Measurements from ENCODE around the gene SMCO4.

Gene SMCO4

GRCh38 chr11:93528757-93529645 is 14.2 kb downstream of the SMCO4 start:
- no peaks in the 10 kb centered on the region for H3K27me3 ChIP-seq (ENCODE audit: control insufficient read depth, insufficient read depth, low read length)
- peaks cover 1% of the 10 kb centered on the region for H3K4me1 ChIP-seq (ENCODE audit: control insufficient read depth, insufficient read depth, low read length)
- no peaks in the 10 kb centered on the region for H3K36me3 ChIP-seq (ENCODE audit: control insufficient read depth, insufficient read depth, low read length)
- DNase-seq (ENCODE audit: low read depth, low spot score): no peak
- no CpG with 5 or more reads among the region's 10 CpGs for WGBS (ENCODE audit: insufficient coverage, insufficient read length)
- H3K4me3 ChIP-seq (ENCODE audit: low read length): no peak overlapping the region
- H3K27ac ChIP-seq (ENCODE audit: low read length): no peak overlapping the region
- H3K9me3 ChIP-seq (ENCODE audit: control insufficient read depth, insufficient read depth, low read length): no peaks in the 10 kb centered on the region

GRCh38 chr11:93528252-93528651 is 14.9 kb downstream of the SMCO4 start:
- Histone ChIP-seq H3K27ac (ENCODE audit: low read length) (no peak overlapping the region), H3K27me3 (ENCODE audit: control insufficient read depth, insufficient read depth, low read length) (no peaks in the 10 kb centered on the region), H3K4me1 (ENCODE audit: control insufficient read depth, insufficient read depth, low read length) (peaks cover 1% of the 10 kb centered on the region), H3K36me3 (ENCODE audit: control insufficient read depth, insufficient read depth, low read length) (no peaks in the 10 kb centered on the region), H3K4me3 (ENCODE audit: low read length) (no peak overlapping the region), H3K9me3 (ENCODE audit: control insufficient read depth, insufficient read depth, low read length) (no peaks in the 10 kb centered on the region)
- no peak for DNase-seq (ENCODE audit: low read depth, low spot score)
- no CpG with 5 or more reads among the region's 4 CpGs for WGBS (ENCODE audit: insufficient coverage, insufficient read length)

GRCh38 chr11:93526641-93527583 is 16.3 kb downstream of the SMCO4 start:
- Histone ChIP-seq H3K4me3 (ENCODE audit: low read length) (no peak overlapping the region), H3K4me1 (ENCODE audit: control insufficient read depth, insufficient read depth, low read length) (peaks cover 3% of the 10 kb centered on the region), H3K9me3 (ENCODE audit: control insufficient read depth, insufficient read depth, low read length) (no peaks in the 10 kb centered on the region), H3K36me3 (ENCODE audit: control insufficient read depth, insufficient read depth, low read length) (no peaks in the 10 kb centered on the region), H3K27ac (ENCODE audit: low read length) (no peak overlapping the region), H3K27me3 (ENCODE audit: control insufficient read depth, insufficient read depth, low read length) (no peaks in the 10 kb centered on the region)
- WGBS (ENCODE audit: insufficient coverage, insufficient read length): no CpG with 5 or more reads among the region's 8 CpGs
- no peak for DNase-seq (ENCODE audit: low read depth, low spot score)

- H3K4me1 ChIP-seq (ENCODE audit: control insufficient read depth, insufficient read depth, low read length): peaks cover 3% of the 10 kb centered on the region
- DNase-seq (ENCODE audit: low read depth, low spot score): no peak
- H3K4me3 ChIP-seq (ENCODE audit: low read length): no peak overlapping the region
- no peaks in the 10 kb centered on the region; the same call in 1 of the 2 replicates for H3K36me3 ChIP-seq (ENCODE audit: control insufficient read depth, insufficient read depth, low read length)
- H3K27me3 ChIP-seq (ENCODE audit: control insufficient read depth, insufficient read depth, low read length): no peaks in the 10 kb centered on the region
- H3K9me3 ChIP-seq (ENCODE audit: control insufficient read depth, insufficient read depth, low read length): no peaks in the 10 kb centered on the region
- no CpG with 5 or more reads among the region's 3 CpGs for WGBS (ENCODE audit: insufficient coverage, insufficient read length)
- no peak overlapping the region for H3K27ac ChIP-seq (ENCODE audit: low read length)
These were observed 16.9 kb downstream of the SMCO4 start for GRCh38 chr11:93526346-93526633.

GRCh38 chr11:93525601-93526345 is 17.4 kb downstream of the SMCO4 start:
- no peak overlapping the region for H3K4me3 ChIP-seq (ENCODE audit: low read length)
- H3K27me3 ChIP-seq (ENCODE audit: control insufficient read depth, insufficient read depth, low read length): no peaks in the 10 kb centered on the region
- no peaks in the 10 kb centered on the region; the same call in 1 of the 2 replicates for H3K36me3 ChIP-seq (ENCODE audit: control insufficient read depth, insufficient read depth, low read length)
- H3K27ac ChIP-seq (ENCODE audit: low read length): no peak overlapping the region
- no CpG with 5 or more reads among the region's 7 CpGs for WGBS (ENCODE audit: insufficient coverage, insufficient read length)
- no peak for DNase-seq (ENCODE audit: low read depth, low spot score)
- no peaks in the 10 kb centered on the region for H3K9me3 ChIP-seq (ENCODE audit: control insufficient read depth, insufficient read depth, low read length)
- peaks cover 3% of the 10 kb centered on the region for H3K4me1 ChIP-seq (ENCODE audit: control insufficient read depth, insufficient read depth, low read length)

- H3K4me1 ChIP-seq (ENCODE audit: control insufficient read depth, insufficient read depth, low read length): peaks cover 4% of the 10 kb centered on the region
- WGBS (ENCODE audit: insufficient coverage, insufficient read length): no CpG with 5 or more reads among the region's 2 CpGs
- H3K9me3 ChIP-seq (ENCODE audit: control insufficient read depth, insufficient read depth, low read length): no peaks in the 10 kb centered on the region
- no peak overlapping the region for H3K4me3 ChIP-seq (ENCODE audit: low read length)
- no peak overlapping the region for H3K27ac ChIP-seq (ENCODE audit: low read length)
- DNase-seq (ENCODE audit: low read depth, low spot score): no peak
- no peaks in the 10 kb centered on the region; the same call in 1 of the 2 replicates for H3K36me3 ChIP-seq (ENCODE audit: control insufficient read depth, insufficient read depth, low read length)
- no peaks in the 10 kb centered on the region for H3K27me3 ChIP-seq (ENCODE audit: control insufficient read depth, insufficient read depth, low read length)
These were observed 18.3 kb downstream of the SMCO4 start for GRCh38 chr11:93524858-93525257.

GRCh38 chr11:93524173-93524536 is 19.0 kb downstream of the SMCO4 start:
- H3K4me3 ChIP-seq (ENCODE audit: low read length): no peak overlapping the region
- H3K36me3 ChIP-seq (ENCODE audit: control insufficient read depth, insufficient read depth, low read length): no peaks in the 10 kb centered on the region; the same call in 1 of the 2 replicates
- no CpG with 5 or more reads among the region's 6 CpGs for WGBS (ENCODE audit: insufficient coverage, insufficient read length)
- peaks cover 5% of the 10 kb centered on the region for H3K4me1 ChIP-seq (ENCODE audit: control insufficient read depth, insufficient read depth, low read length)
- H3K9me3 ChIP-seq (ENCODE audit: control insufficient read depth, insufficient read depth, low read length): no peaks in the 10 kb centered on the region
- no peak overlapping the region for H3K27ac ChIP-seq (ENCODE audit: low read length)
- no peak for DNase-seq (ENCODE audit: low read depth, low spot score)
- H3K27me3 ChIP-seq (ENCODE audit: control insufficient read depth, insufficient read depth, low read length): no peaks in the 10 kb centered on the region

- no CpG with 5 or more reads among the region's 5 CpGs for WGBS (ENCODE audit: insufficient coverage, insufficient read length)
- no peaks in the 10 kb centered on the region for H3K9me3 ChIP-seq (ENCODE audit: control insufficient read depth, insufficient read depth, low read length)
- H3K36me3 ChIP-seq (ENCODE audit: control insufficient read depth, insufficient read depth, low read length): no peaks in the 10 kb centered on the region; the same call in 1 of the 2 replicates
- H3K27me3 ChIP-seq (ENCODE audit: control insufficient read depth, insufficient read depth, low read length): no peaks in the 10 kb centered on the region
- no peak overlapping the region for H3K27ac ChIP-seq (ENCODE audit: low read length)
- H3K4me1 ChIP-seq (ENCODE audit: control insufficient read depth, insufficient read depth, low read length): peaks cover 7% of the 10 kb centered on the region
- no peak overlapping the region for H3K4me3 ChIP-seq (ENCODE audit: low read length)
- DNase-seq (ENCODE audit: low read depth, low spot score): no peak
These were observed 22.3 kb downstream of the SMCO4 start for GRCh38 chr11:93520726-93521509.

- H3K4me1 ChIP-seq (ENCODE audit: control insufficient read depth, insufficient read depth, low read length): peaks cover 10% of the 10 kb centered on the region
- H3K4me3 ChIP-seq (ENCODE audit: low read length): no peak overlapping the region
- H3K27ac ChIP-seq (ENCODE audit: low read length): no peak overlapping the region
- H3K27me3 ChIP-seq (ENCODE audit: control insufficient read depth, insufficient read depth, low read length): no peaks in the 10 kb centered on the region
- H3K36me3 ChIP-seq (ENCODE audit: control insufficient read depth, insufficient read depth, low read length): no peaks in the 10 kb centered on the region; the same call in 1 of the 2 replicates
- no peaks in the 10 kb centered on the region for H3K9me3 ChIP-seq (ENCODE audit: control insufficient read depth, insufficient read depth, low read length)
- no peak for DNase-seq (ENCODE audit: low read depth, low spot score)
- WGBS (ENCODE audit: insufficient coverage, insufficient read length): no CpG with 5 or more reads among the region's 1 CpG
These were observed 24.0 kb downstream of the SMCO4 start for GRCh38 chr11:93519179-93519578.

Measured in iPS DF 6.9 (cell line).